NK-92 (cell line): ENCODE data around the gene OLA1.

Source experiments
- DNase-seq: peaks from one replicate; lab custom pipeline; 2025; ENCODE audit not compliant: unreplicated experiment; lab: John Stamatoyannopoulos, UW

Gene OLA1

DNA sequence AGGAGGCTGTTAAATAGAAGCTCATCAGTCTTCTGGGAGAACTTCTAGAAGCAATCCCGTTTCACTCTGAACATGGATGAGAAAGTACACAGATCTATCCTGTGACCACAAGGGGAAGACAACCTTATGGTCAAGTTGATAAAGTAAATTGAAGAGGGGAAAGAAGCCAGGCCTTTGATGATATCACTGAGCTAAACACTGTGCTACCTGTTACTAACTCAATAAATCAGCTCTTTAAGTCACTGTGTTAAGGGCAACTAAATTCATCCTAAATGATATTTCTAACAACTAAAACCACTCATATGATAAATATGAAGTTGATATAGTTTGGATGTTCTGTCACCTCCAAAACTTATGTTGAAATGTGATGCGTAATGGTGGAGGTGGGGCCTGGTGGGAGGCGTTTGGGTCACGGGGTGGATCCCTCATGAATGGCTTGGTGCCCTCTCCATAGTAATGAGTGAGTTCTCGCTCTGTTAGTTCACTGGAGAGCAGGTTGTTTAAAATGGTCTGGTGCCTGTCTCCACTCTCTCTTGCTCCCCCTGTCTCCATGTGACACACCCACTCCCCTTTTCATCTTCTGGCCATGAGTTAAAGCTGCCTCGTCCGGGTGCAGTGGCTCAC is 23.6 kb downstream of the OLA1 start:
- no peak for DNase-seq

DNA sequence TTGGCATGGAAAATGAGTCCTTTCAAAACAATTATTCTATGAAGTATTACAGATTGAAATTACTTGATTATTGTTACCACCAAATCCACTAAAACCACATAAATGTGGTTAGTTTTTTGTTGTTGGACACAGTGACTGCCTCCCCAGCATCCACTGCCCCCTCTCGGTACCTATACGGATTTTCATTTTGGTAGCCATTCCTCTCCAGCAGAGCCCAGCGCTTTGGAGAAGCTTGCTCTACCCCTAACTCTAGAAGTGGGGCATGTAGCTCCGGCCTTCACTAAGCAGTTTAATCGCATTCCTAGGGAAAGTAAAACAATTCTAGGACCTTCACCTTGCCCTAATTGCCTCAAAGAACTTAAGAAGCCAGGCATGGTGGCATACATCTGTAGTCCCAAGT is 24.2 kb downstream of the OLA1 start:
- DNase-seq, result no peak

DNA sequence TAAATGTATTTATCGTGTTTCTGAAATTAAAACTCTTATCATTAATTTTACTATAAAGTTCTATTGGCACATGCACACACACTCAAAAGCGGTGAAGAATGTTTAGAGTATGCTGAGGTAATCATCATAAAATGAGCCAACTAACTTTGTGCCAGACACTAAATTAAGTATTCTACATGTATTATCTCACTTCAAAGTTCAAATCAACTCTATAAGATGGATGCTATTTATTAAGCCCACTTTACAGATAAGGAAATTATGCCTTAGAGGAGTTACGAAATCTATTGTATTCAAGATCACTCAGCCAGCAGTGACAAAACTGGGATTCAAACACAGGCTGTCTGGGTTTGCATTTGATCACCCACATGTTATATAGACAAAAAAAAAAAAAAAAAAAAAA is 24.9 kb downstream of the OLA1 start:
- no peak for DNase-seq

DNA sequence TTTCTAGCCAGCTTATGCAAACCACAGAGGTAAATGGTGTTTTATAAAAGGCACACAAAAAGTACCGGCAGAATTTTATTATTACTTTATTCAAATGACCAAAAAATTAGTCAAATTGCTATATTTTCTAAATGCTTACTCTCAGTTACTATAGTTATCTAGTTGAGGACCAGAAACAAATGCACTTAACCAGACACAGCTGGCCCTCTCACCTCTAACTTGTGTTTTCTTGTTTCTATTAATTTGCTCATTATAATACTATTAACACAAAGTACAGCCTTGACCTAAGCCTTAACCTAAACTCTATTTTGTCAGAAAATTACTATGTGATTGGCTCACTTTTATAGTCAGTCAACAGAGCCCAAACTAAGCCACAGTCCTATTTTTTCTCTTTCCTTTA is 26.2 kb downstream of the OLA1 start:
- DNase-seq, result no peak

DNA sequence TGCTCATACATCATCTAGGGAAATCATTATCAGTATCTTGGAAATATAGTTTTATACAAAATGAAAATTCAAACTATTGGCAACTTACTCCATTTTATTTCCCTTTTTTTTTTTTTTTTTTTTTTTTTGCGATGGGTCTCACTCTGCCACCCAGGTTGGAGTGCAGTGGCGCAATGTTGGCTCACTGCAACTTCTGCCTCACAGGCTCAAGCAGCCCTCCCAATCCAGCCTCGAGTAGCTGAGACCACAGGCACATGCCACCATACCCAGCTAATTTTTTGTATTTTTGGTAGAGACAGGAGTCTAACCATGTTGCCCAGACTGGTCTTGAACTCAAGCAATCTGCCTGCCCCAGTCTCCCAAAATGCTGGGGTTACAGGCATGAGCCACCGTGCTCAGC is 29.0 kb downstream of the OLA1 start:
- DNase-seq, result no peak

DNA sequence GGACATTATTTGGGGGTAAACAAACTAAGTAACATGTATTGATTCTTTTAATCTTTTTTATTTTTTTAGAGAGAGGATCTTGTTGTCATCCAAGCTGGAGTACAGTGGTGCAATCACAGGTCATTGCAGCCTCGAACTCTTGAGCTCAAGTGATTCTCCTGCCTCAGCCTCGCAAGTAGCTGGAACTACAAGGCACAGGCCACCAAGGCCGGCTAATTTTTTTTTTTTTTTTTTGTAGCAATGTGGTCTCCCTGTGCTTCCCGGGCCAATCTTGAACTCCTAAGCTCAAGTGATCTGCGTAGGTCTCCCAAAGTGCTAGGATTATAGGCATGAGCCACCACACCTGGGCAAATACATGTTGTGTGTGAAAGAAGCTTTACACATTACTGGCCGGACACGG is 29.6 kb downstream of the OLA1 start:
- DNase-seq, result no peak

DNA sequence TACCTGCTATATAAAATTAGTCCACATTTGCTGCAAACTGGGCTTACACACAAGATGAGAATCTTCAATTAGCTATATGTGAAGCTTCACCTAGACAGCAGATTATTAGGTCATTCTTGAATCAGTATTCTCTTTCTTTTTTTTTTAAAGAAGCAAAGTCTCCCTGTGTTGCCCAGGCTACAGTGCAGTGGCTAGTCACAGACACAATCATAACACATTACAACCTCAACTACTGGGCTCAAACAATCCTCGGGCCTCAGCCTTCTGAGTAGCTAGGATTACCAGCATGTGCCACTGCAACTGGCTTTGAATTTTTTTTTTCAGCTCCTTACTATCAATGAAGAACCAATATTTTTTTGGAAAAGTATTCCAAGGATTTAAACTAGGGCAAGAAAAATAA is 30.5 kb downstream of the OLA1 start:
- no peak for DNase-seq

DNA sequence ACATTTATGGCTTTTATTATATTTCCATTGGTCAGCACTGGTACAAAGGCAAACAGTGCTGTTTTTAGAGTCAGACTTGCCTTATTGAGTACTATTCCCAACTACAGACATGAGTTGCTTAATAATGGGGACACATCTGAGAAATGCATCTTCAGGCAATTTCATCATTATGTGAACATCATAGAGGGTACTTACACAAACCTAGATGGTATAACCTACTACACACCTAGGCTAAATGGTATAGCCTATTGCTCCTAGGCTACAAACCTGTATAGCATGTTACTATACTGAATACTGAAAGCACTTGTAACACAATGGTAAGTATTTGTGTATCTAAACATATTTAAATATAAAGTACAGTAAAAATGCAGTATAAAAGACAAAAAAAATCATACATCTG is 36.4 kb downstream of the OLA1 start:
- no peak for DNase-seq

DNA sequence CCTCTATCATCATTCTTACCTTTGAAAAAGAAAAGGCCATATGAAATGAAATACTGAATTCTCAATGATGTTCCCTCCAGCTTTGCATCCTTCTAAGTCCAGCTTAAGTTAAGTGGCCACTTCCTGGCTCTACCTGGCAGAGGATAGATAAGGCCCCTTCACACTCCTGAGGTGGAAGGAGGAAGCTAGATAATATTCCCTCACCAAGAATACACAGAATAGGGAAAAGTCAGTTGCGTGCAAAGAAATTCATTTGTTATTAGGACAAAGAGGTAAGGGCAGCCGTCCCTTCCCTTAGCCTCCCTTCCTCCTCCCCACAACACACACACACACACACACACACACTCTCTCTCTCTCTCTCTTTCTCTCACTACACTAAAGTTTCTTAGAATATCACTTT is 37.5 kb downstream of the OLA1 start:
- no peak for DNase-seq

DNA sequence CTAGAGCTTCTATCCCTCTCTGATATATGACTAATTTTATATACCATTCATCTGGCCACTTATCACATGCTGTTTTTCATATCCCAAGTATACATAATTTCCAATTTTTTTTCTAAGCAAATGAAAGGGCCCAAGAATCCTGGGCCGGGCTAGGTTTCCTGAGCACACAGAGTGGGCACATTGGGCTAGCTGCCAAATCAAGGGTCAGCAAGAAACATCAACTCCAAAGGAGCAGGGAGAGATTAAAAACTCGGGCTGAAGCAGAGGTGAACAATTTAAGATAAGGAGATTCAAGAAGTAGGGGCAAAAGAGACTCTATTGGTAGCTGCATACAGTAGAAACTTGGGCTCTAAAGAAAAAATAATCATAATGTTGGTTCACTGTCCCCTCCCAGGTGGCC is 39.0 kb downstream of the OLA1 start:
- no peak for DNase-seq

DNA sequence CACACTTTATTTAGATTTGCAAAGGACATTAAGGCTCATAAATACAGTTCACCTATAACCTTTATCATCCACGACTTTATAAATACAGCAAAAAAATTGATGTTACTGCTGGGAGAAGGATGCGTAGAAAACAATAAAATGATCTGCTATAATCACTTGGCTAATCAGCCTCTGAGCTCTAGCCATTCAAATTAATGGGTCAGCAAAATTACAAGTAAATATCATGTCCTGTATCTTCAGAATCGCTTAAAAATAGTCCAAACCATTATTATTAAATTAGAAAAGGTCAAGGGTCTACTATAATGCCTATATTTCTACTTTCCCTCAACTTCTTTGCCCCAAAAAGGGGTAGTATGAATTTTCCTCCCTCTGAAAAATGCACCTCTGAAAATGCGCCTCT is 40.3 kb downstream of the OLA1 start:
- DNase-seq, result no peak

DNA sequence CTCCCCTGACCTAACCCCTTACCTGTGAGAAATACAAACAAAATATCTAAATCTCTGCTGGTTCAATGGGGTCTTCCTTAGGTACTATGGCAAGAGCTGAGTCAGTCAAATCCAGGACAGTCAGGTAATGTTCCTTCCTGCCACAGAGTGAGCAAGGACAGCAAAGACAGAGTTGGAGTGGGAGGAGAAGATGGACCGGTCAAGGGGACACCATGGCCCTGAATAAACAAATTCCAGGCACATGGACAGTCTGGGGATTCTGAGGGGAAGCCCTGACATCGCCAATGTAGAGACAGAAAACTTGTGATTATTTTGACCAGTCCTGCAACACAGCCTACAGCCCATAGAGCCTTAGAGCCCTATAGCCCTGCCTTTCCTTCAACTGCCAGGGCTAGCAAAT is 42.8 kb downstream of the OLA1 start:
- DNase-seq, result no peak

DNA sequence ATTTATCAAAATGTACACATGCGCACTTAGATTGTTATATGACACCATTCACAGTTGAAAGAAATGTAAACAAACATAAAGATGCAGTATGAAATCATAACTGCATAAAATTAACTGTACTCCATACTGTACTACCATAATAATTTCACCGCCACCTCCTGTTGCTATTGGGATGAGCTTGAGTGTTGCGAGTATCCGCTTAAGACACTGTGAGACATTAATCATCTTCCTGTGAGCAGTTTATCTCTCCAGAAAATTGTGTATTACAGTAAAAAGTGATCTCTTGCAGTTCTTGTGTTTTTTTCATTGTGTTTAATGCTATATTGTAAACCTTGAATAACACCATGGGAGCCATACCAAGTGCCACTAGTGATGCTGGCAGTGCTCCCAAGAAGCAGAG is 46.1 kb downstream of the OLA1 start:
- DNase-seq, result no peak

DNA sequence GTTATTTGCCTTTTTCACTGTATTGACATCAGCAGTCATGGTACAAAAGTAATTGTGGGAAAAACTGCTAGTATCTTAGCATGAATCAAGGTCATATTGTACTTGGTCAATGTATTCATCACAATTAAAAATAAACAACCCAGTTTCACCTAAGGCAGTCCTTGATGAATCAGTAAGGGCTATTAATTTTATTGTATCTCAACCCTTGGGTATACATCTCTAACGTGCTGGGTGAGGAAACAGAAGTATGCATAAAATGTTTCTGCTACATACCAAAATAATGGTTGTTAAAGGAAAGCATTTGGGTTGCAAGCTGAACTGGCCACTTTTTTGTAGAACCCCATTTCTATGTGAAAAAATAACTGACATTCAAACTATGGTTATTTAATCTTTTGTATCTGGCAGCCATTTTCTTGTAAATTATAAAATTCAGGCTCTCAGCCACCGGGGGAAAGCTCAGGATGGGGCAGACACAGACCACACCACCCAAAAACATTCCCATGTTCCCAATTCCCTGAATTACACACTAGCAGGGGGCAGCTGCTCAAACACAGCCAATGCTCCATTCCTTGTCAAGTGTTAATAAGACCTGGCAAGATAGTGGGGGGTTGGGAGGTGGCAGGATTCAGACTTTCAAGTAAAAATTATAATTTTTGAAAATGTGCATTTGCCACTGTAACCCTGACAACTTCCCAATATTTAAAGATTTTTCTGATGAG is 49.3 kb downstream of the OLA1 start:
- no peak for DNase-seq

DNA sequence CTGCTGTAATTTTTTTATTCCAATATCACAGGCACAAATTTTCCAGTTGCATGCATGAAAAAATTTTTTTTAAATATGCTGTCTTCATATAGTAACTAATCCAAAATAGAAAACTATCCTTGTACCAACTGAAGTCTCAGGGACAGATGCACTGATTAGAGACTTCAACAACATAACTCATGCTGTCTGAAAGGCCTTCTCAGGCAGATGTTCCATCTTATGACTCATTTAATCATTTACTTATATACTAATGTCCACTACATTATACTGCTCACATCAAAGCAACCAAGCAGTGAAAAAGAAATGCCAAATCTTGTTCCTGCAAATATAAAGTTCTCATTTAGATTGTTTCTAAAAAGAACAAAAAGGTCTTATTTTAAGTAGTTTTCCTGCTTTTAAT is 53.1 kb downstream of the OLA1 start:
- no peak for DNase-seq

DNA sequence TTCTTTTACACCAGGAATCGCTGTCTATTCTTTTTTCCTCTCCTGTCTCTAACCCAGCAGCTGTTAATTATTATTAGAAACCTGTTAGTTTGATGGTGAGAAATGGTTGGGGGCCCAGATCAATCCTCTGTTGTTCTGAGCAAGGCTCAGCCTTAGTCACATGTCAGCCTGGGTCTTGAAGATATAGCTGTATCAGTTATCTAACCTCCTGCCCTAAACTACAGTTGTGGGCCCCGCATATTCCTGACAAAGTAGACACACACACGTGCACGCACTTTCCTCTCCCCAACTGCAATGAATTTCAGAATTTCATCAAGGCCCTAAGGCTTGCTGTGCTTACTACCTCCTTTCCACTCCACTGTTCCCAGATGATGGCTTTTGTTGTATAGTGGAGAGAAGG is 54.6 kb downstream of the OLA1 start:
- DNase-seq, result no peak

DNA sequence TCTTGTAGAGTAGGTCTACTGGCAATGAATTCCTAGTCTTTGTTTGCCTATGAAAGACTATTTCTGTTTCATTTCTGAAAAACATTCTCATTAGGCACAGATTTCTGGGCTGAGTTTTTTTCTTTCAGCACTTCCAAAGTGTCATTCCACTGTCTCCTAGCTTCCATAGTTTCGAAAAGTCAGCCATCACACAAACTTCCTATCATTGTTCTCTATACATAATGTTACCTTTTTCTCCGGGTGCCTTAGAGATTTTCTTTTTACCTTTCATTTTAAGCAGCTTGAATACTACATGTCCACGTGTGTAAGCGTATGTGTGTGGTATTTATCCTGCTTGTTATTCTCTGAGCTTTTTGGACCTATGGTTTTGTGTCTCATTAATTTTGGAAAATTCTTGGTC is 55.7 kb downstream of the OLA1 start:
- DNase-seq, result no peak

DNA sequence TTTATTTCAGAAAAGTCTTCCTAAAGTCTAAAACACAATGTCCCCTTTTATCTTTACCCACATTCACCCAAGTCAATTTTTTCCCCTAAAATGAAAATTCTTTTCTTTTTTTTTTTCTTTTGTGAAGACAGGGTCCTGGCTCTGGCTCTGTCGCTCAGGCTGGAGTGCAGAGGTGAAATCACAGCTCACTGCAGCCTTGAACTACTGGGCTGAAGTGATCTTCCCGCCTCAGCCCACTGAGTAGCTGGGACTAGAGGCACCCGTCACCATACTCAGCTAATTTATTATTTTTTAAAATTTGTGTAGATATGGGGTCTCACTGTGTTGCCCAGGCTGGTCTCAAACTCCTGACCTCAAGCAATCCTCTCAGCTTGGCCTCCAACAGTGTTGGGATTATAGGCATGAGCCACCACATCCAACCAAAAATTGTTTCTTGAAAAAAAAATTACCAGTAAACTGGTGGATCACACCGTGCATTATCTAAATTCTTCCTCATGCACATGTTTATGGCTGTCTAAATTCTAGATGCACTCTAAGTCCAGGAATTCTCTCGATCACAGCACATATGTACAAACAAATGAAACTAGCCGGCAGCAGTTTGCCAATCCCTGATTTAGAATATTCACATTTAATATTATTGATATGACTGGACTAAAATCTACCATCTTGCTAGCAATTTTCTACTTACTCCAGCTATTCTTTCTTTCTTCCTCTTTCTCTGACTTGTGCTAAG is 56.8 kb downstream of the OLA1 start:
- DNase-seq, result no peak

DNA sequence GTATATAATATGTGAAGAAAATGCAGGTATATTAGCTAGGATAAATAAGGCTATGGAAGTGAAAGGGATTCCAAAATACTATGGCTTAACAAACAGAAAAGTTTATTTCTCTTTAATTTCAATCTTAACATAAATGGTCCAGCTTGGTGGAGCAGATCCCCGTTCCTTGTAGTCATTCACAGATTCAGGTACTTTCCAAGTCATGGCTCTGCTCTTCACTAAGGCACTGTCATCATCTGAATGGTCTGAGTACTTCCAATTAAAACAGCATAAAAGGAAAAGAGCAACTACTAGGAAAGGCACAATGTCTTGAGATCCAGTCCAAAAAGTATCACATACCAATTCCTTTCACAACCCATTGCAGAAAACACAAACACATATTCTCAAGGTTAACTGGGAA is 63.4 kb downstream of the OLA1 start:
- no peak for DNase-seq

DNA sequence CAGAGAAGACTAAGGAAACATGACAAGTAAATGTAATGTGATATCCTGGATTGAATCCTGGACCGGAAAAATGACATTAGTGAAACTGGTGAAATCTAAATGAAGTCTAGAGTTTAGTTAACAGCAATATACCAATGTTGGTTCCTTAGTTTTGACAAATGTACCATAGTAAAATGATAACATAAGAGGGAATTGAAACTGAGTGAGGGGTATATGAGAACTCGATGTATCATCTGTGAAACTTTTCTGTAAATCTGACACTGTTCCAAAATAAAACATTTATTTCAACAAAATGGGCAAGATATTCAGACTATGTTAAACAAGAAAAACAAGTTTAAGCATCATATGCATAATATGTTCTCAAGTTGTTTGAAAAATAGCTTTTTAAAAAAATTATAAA is 63.8 kb downstream of the OLA1 start:
- DNase-seq, result no peak

DNA sequence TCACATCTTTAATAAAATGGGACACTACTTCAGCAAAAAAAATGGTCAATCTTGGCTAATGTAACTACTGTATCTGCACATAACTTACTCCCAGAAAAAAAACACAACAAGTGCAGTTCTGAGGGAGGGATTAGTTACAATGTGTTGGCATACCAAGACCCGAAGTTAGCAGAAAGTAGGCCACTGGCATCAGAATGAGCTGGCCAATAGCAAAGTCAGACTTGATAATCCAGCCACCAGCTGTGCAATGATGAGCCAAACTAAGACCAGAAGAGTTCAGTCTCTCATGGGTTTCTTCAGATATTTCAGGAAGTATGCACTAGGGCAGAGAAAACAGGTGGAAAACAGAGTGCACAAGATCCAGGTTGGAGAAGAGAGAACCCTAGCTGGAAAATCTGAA is 65.3 kb downstream of the OLA1 start:
- DNase-seq, result no peak

DNA sequence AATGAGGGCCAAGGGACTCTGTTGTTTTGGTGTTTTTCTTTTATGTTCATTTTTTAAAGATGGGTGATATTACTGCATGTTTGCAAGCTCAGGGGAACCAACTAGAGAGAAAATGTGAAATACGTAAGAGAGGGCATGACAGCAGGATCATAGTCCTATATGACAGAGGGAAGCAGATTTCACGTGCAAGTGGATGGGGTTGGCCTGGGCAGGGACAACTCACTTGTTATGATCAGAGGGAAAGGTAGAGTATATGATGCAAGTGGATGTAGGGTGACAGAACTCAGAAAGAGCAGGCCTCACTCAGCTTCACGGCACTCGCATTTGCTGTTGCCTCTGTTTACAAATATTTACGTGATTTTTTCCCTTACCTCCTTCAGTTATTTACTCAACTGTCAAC is 67.0 kb downstream of the OLA1 start:
- no peak for DNase-seq
